GM18951 (cell line): ENCODE results near the gene PPFIBP1.

Source experiments
- POLR2A ChIP-seq: IDR thresholded peaks from 4 replicates; pipeline ENCODE4 v1.6.1; 2011; ENCODE audit warnings: mild to moderate bottlenecking; ENCODE audit not compliant: insufficient read length, insufficient read depth; ENCODE audit errors: extremely low read depth
- in situ Hi-C: fragments of 300-500 bp; cut with MboI; formaldehyde crosslinking; loops from one replicate; pipeline ENCODE4 v1.12.0; 2022; ENCODE audit warnings: low sequenced_read_pairs, mixed read lengths, inconsistent platforms; ENCODE audit not compliant: unreplicated experiment

Gene PPFIBP1

GRCh38 chr12:27723212-27723611 lies 199.2 kb downstream of the PPFIBP1 start:
- TF ChIP-seq POLR2A = no peak
- in situ Hi-C loops = no loop called here

GRCh38 chr12:27730097-27730588 lies 206.1 kb downstream of the PPFIBP1 start:
- no peak for TF ChIP-seq POLR2A
- in situ Hi-C loops = loop anchor here (10.0 kb wide), 1 partner anchor 215 kb away; no protein-coding TSS in a partner anchor

GRCh38 chr12:27732281-27732680 lies 208.3 kb downstream of the PPFIBP1 start:
- in situ Hi-C loops = loop anchor here (10.0 kb wide), 1 partner anchor 213 kb away; no protein-coding TSS in a partner anchor
- no peak for TF ChIP-seq POLR2A

- TF ChIP-seq POLR2A = no peak
- in situ Hi-C loops = loop anchor here (10.0 kb wide), 1 partner anchor 212 kb away; no protein-coding TSS in a partner anchor
These were observed 209.1 kb downstream of the PPFIBP1 start for GRCh38 chr12:27733052-27733656.

- in situ Hi-C loops = loop anchor here (10.0 kb wide), 1 partner anchor 211 kb away; no protein-coding TSS in a partner anchor
These were observed 209.8 kb downstream of the PPFIBP1 start for GRCh38 chr12:27733791-27734190.

GRCh38 chr12:27734321-27734720 lies 210.3 kb downstream of the PPFIBP1 start:
- in situ Hi-C loops = loop anchor here (10.0 kb wide), 1 partner anchor 210 kb away; no protein-coding TSS in a partner anchor

More at GRCh38 chr12:27733791-27734190, 209.8 kb downstream of the PPFIBP1 start:
- no peak for TF ChIP-seq POLR2A

- in situ Hi-C loops = no loop called here
These were observed 219.6 kb downstream of the PPFIBP1 start for GRCh38 chr12:27743601-27744000.

More at GRCh38 chr12:27743601-27744000, 219.6 kb downstream of the PPFIBP1 start:
- no peak for TF ChIP-seq POLR2A
